HG03045 (cell line): Measurements from ENCODE around the gene ZNF530.

ENCODE experiments used
- ATAC-seq: cut with Tn5 transposase; IDR thresholded peaks from one replicate; pipeline ENCODE4 v1.9.1; 2021; ENCODE audit warnings: mild to moderate bottlenecking, moderate library complexity; ENCODE audit not compliant: unreplicated experiment

Gene ZNF530

DNA sequence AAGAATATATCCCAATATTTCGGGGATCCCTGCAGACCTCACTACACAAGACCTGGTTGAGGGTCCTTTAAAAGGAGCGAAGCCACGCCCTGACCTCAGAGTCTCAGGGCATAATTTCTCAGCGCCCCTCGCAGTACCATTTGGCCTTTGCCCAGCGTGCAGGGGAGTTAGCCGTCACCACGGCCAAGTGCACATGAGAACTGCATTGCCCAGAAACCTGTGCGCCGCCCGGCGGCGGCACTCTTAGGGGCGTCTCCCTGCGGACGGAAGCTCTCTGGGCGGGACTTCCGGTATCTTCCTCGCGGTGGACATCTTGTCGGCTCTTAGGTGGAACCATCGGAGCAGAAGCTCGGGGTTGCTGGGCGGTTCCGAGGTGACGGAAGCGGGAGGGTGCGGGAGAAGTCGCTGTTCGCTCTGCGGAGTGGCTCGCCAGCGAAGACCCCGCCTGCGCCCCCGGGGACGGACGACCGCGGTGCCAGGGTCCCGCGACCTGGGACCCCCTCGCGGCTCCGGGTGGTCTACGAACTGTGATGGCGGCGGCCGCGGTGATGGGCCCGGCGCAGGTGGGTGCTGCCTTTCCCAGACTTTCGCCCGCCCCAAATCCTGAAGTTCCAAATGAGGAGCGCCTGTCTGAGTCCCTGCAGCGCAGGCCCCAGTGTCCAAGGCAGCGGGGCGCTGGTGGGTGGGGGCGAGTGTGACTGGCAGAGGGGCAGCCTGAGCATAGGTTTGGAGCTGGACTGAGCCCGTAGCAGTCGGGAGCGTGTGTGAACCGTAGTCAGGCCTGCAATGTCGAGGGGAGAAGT, 14.5 kb downstream of the ZNF530 start, which contains the start of gene ZNF134:
Gene ZNF134 (plus strand): TSS at position 302 of the 803 bp plus-strand sequence. CDS start 5,227 bp downstream, outside the sequence.
- peak; percentile 90 for ATAC-seq

DNA sequence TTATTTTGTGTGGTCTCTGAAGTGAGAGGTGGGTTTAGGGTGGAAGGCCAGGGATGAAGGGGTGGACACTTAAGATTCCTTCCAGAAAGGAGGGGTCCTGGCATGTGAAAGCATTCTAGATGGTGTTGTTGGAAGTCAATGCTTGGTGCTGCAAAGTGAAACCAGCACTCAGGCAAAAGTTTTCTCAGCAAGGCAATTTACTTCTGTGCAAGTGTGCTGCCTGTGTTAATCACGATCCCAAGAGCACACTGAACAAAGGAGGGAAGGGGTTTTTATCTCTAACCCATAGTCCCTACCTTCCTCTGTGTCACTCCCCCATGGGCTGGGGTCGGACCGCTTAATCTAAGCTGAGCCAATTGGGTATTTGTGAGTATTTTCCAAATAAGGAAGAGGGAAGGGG, 15.7 kb downstream of the ZNF530 start:
- ATAC-seq: no peak

DNA sequence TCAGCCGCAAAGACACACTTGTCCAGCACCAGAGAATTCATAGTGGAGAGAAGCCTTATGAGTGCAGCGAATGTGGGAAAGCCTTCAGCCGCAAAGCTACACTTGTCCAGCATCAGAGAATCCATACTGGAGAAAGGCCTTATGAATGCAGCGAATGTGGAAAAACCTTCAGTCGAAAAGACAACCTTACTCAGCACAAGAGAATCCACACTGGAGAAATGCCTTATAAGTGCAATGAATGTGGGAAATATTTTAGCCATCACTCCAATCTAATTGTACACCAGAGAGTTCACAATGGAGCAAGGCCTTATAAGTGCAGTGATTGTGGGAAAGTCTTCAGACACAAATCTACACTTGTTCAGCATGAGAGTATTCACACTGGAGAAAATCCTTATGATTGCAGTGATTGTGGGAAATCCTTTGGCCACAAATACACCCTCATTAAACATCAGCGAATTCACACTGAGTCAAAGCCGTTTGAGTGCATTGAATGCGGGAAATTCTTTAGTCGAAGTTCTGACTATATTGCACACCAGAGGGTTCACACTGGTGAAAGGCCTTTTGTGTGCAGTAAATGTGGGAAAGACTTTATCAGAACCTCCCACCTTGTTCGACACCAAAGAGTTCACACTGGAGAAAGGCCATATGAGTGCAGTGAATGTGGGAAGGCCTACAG, 21.1 kb downstream of the ZNF530 start:
- no peak for ATAC-seq

DNA sequence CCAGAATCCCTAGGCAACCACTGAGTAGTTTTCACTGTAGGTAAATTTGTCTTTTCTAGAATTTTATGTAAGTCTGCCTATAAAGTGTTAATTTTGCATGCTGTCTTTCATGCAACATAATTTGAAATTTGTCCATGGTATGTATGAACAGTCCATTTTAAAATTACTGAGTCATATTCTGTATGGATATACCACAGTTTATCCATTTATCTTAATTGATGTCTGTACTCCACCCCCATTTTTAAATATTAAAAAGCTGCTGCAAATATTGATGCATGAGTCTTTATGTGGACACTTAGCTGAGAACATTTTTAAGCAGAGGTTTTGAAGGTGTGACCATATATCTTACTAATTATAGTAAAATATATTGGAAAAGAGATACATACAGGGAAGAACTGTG, 23.4 kb downstream of the ZNF530 start:
- no peak for ATAC-seq

DNA sequence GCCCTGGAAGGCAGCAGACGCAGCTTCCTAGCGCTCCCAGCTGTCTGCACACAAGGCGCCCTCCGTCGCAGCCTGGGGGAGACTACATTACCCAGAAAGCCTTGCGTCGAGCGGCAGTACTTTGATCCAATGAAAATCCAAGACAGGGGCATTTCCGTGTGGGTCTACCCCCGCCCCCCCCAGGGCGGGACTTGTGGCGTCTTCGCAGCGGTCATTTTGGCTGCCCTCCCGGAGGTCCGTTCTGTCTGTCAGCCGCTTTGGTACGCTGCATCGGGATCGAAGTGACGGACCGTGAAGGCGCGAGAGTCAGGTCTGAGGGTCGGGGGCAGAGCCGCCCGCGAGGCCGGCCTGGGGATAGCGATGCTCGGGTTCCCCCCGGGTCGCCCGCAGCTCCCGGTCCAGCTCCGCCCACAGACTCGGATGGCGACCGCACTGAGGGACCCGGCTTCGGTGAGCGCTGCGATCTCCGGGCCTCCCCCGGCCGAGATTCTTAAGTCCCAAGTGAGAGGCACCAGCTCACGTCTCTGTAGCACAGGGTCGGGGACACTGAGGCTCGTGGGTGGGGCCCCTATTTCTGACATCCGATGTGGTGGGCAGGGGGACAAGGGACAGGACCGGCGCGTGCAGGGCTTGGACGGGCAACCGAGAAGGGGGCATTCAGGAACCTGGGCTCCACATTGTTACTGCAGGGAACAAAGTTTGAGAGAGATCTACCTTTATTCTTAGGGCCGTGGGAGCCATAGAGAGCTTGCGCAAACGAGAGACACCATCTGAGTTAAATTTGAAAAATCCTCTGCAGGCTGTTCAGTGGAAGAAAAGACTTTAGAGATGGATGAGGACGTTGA, 33.5 kb downstream of the ZNF530 start, which contains the start of gene ZNF211:
Gene ZNF211 (plus strand): TSS at position 182 of the 845 bp plus-strand sequence. CDS start 179 bp downstream, at position 361.
- peak; percentile 85 for ATAC-seq

DNA sequence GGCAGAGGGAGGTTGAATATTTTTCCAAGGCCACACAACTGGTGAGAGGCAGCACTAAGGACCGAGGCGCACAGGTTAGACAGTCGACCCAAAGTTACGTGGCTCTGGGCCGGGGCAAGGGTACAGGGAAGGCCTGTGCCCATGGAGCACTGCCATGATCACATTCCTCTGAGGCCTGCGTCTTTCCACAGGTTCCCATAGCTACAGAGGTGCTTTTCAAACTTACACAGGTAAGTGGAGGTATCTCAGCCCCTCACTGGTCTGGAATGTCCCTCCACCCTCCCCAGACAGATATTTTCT, 34.1 kb downstream of the ZNF530 start:
- no peak for ATAC-seq

DNA sequence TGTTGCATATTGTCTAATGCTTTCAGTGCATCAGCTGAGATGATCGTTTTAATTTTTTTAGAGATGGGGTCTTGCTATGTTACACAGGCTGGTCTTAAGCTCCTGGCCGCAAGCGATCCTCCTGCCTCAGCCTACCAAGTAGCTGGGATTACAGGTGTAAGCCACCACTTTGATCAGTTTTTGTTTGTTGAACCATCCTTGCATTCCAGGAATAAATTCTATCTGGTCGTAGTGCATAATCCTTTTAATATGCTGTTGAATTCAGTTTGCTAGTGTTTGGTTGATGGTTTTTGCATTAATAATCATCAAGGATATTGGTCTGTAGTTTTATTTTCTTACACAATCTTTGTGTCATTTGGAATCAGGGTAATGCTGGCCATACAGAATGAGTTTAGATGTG, 37.7 kb downstream of the ZNF530 start:
- no peak for ATAC-seq

DNA sequence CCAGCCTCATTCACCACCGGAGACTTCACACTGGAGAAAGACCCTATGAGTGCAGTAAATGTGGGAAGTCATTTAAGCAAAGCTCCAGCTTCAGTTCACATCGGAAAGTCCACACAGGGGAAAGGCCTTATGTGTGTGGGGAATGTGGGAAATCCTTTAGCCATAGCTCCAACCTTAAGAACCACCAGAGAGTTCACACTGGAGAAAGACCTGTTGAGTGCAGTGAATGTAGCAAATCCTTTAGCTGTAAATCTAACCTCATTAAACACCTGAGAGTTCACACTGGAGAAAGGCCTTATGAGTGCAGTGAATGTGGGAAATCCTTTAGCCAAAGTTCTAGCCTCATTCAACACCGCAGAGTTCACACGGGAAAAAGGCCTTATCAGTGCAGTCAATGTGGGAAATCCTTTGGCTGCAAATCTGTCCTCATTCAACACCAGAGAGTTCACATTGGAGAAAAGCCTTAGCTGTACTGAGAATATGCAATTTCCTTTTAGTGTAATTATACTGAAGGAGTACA, 42.1 kb downstream of the ZNF530 start:
- ATAC-seq: no peak

DNA sequence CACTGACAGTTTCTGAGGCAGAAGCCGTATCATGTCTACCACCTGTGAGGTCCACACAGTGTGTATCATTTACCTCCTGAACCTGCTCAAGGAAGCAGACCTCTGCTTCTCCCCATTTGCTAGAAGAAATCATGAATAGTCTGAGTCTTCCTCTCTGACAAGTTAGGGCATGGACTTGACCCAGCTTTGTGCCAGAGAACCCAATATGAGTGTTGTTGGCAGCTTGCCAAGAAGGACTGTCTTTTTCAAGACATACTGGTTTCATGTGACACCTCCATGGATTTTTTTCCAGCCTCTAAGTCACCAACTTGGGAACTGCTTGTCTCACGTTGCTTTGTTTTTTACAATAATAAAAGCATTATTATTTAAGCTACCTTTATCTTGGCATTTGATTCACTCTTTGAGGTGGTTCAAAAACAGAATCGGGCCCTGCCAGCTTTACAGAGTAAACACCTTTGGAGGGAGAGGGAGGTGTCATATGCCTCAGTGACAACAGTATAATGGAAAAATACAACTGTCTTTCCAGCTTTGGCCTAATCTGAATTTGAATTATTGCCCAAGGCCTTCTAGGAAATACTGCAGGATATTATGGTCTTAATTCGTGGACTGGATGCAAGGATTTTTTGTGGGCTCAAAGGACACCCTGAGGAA, 42.8 kb downstream of the ZNF530 start:
- no peak for ATAC-seq

DNA sequence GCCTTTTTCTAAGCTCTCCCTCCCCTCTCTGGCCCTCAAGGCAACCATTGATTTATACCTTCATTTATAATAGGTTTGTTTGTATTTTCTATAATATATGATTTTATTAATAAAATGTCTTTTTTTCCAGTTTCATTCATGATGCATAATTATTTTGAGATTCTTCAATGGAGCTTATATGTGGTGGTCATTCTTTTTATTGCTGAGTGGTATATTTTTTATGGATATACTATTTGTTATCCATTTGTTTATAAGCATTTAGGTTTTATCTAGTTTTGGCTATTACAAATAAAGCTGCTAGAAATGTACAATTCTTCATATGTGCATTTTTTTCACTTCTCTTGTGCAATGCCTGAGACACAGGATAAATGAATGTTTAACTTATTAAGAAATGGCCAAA, 44.0 kb downstream of the ZNF530 start:
- no peak for ATAC-seq

DNA sequence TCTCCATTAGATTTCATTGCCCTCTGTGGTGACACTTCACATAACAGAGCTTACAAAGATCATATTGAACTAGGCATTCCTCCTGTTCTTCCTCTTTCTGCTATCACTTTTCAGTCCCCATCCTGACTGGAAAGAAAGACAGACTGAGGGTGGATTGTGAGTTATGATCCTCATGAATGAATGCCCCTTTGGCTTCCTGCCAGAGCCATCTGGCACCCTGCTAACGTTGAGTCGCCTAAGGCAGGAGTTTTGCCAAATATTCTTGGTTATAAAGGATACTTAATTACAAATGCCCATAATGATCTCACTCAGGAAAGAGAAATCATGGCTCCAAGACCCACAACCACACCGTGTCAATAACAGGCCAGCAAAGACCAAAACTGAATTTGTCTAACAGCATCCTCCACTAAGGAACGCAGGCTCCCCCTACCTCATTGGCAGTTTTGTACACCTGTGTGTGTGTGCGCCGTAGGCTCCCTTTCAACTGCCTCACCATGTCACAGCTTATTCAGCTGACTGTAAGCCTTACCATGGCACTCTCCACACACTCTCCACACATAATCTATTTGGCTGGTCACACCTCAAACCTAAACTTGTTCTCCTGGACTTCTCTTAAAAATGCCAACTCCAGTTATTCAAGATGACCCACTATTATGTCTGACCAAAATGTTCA, 48.8 kb downstream of the ZNF530 start:
- ATAC-seq: no peak

DNA sequence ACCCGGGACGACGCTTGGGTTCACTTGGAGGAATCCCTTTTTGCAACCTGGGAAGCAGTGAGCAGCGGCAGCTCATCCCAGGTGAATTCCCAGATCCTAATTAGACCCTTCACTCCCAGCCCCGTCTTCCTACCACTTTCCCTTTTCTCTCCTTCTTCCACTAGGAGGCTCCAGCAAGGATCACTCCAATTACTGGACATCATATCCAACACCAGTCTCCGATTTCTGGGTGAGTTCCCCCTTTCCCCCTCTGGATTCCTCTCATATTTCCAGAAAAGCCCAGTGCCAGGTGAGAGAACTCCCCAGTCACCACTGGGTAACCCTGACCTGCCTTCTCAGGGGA, 51.9 kb downstream of the ZNF530 start:
- ATAC-seq: no peak

DNA sequence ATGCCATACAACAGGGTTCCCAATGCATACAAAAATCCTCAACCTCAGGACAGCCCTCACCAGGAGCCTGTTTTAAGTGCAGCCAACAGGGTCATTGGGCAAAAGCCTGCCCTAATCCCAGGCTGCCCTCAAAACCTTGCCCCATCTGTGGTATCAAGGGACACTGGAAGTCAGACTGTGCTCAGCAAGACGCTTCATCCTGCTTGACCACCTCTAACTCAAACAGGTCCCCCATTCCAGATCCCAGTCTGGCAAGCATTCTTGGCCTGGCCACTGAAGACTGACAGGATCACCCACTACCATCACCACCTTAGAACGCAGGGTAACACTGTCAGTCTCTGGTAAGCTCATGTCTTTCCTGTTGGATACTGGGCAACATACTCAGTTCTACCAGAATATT, 54.0 kb downstream of the ZNF530 start:
- ATAC-seq: no peak

DNA sequence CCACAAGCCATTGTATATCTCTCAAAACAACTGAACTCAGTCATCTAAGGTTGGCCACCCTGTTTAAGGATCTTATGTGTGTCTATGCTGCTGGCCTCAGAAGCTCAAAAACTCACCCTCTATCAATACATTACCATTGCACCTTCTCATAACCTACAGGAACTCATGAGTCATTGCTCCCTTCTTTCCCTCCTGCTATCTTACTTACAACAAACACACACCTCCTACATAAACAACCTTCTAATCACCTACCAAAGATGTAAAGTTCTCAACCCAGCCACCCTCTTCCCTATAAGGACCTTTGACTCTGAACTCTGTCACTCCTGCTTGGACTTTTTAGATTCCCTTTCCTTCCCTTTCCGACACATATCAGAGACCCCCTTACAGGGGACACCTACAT, 55.8 kb downstream of the ZNF530 start:
- ATAC-seq: no peak

DNA sequence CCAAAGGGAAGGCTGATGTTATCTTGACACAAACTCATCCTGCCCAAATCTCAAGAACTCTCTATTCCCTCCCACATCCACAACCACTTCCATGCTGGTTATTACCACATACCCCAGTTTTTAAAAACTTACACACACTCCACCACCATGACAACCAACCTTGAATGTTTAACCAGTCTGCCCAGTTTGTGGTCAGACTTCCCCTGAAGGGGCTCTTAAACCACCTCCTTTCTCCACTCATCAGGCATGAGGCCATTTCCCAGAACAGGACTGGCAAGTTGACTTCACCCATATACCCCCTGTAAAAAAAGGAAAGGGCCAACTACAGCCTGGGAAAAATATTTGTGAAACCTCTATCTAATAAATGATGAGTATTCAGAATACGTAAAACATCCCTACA, 56.7 kb downstream of the ZNF530 start:
- no peak for ATAC-seq
